ENCODE data around the gene BACH2. TPM values are rescaled to one million over a fixed set of nuclear protein-coding genes. Genes with fewer than 3 reads are reported as not detected.

Gene BACH2
- polyA plus RNA-seq, 1 donor (not counting 4 experiments of a cell fraction or from before 2014, with no cell fraction given): 0.50 TPM

DNA sequence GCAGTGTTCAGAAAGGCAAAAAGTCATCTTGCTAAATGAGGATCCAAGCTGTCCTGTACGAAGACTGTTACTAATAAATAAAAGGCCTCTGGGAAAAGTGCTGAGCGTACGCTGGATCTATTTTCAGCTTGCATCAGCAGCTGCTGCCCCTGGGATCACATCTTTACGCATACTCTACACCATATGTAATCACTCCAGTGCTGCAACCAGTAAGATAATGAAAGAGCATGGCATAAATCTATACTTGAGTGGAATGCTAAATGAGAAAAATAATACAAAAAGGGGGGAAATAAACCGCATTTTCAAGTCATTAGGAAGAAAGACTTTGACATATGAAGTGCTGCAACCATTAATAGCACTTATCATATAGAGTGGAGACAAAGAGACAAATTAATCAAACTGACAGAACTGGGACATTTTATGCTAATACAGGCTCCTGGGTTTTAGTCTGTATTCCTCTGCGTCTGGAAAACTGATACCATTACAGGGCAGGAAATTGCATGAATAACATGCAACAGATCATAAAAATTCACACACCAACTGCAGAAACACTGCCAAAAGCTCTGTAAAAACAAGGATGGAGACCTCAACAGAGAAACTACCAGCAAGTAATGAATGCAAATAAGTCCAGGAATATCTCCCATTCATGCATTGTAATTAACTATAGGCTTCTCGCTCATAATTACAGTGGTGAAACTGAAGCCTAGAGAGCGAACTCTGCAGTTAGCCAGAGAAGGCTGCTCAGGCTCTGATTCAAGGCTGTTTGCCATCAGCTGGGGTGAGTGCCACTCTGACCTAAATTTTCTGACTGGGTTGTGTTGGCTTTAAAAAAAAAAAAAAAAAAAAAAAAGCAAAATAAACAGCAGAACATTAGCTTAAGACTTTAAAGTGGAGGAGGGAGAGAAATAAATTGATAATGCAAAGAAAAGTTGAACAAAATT lies 318.6 kb downstream of the BACH2 start:
- Histone ChIP-seq H4K20me1 (ENCODE audit: control insufficient read depth, extremely low read depth, insufficient read depth, low read length) (no peaks in the 10 kb centered on the region), H3K27ac (ENCODE audit: control insufficient read depth, insufficient read depth, low read length) (no peak overlapping the region), H2AFZ (ENCODE audit: control insufficient read depth, low read length) (no peak overlapping the region), H3K4me2 (ENCODE audit: control insufficient read depth, extremely low read depth, insufficient read depth, low read depth, low read length) (no peak overlapping the region), H3K9me3 (ENCODE audit: control insufficient read depth, low read depth, low read length) (no peaks in the 10 kb centered on the region), H3K9ac (ENCODE audit: control insufficient read depth, extremely low read depth, insufficient read depth, low read length) (no peak overlapping the region), H3K9me1 (ENCODE audit: control insufficient read depth, extremely low read depth, insufficient read depth, low read length) (no peaks in the 10 kb centered on the region), H3K4me1 (ENCODE audit: control insufficient read depth, extremely low read depth, insufficient read depth, low read length) (no peaks in the 10 kb centered on the region), H3K36me3 (ENCODE audit: control insufficient read depth in 2 of 2, extremely low read depth in 1 of 2, insufficient read depth in 2 of 2, low read length in 2 of 2) (no peaks in the 10 kb centered on the region), H3K79me2 (ENCODE audit: control insufficient read depth, insufficient read depth, low read length) (no peaks in the 10 kb centered on the region), H3K4me3 (ENCODE audit: control insufficient read depth in 2 of 3, extremely low read depth in 1 of 3, insufficient read depth in 2 of 3, low read depth in 1 of 3, low read length in 3 of 3) (no peak overlapping the region), H3K27me3 (ENCODE audit: control insufficient read depth, extremely low read depth, insufficient read depth, low read length) (no peaks in the 10 kb centered on the region)
- TF ChIP-seq, protein P1, sequence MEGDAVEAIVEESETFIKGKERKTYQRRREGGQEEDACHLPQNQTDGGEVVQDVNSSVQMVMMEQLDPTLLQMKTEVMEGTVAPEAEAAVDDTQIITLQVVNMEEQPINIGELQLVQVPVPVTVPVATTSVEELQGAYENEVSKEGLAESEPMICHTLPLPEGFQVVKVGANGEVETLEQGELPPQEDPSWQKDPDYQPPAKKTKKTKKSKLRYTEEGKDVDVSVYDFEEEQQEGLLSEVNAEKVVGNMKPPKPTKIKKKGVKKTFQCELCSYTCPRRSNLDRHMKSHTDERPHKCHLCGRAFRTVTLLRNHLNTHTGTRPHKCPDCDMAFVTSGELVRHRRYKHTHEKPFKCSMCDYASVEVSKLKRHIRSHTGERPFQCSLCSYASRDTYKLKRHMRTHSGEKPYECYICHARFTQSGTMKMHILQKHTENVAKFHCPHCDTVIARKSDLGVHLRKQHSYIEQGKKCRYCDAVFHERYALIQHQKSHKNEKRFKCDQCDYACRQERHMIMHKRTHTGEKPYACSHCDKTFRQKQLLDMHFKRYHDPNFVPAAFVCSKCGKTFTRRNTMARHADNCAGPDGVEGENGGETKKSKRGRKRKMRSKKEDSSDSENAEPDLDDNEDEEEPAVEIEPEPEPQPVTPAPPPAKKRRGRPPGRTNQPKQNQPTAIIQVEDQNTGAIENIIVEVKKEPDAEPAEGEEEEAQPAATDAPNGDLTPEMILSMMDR (optimal IDR thresholded peaks at IDR 0.05 in 1 of 3, IDR thresholded peaks at IDR 0.05 in 1 of 3, conservative IDR thresholded peaks at IDR 0.05 in 1 of 3; ENCODE audit: extremely low read depth in 1 of 3, insufficient read depth in 2 of 3, low read length in 3 of 3): no peak
- FAIRE-seq (no peak), DNase-seq (ENCODE audit: low read depth, low spot score) (no peak)
- dilution Hi-C loops (cut with MboI; ENCODE audit: extremely low pct_ligation_motif_present, low sequenced_read_pairs): no loop called here

DNA sequence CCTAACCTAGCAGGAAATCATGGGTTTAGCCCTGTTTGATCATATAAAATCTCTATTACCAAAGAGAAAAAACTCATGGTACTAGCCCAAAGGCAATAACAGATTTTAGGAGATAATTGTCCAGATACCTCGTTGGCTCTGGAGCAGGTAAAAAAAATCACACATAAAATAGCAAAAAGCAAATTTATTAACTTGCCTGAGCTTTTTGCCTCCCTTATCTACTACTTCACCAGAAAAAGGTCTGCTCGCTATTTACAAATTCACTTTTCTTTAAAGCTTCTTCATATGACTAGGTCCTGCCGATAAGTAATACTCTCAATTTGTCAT lies 320.0 kb downstream of the BACH2 start:
- dilution Hi-C loops (cut with MboI; ENCODE audit: extremely low pct_ligation_motif_present, low sequenced_read_pairs): no loop called here
- TF ChIP-seq, protein P1 (optimal IDR thresholded peaks at IDR 0.05 in 1 of 3, IDR thresholded peaks at IDR 0.05 in 1 of 3, conservative IDR thresholded peaks at IDR 0.05 in 1 of 3; ENCODE audit: extremely low read depth in 1 of 3, insufficient read depth in 2 of 3, low read length in 3 of 3): no peak
- TF ChIP-seq EZH2 (IDR thresholded peaks at IDR 0.05; ENCODE audit: low read length): no peak
- no peaks in the 10 kb centered on the region for H3K9me1 ChIP-seq (ENCODE audit: control insufficient read depth, extremely low read depth, insufficient read depth, low read length)

More for the DNA sequence above, 320.0 kb downstream of the BACH2 start:
- Histone ChIP-seq H3K4me2 (ENCODE audit: control insufficient read depth, extremely low read depth, insufficient read depth, low read depth, low read length) (no peak overlapping the region), H3K9me3 (ENCODE audit: control insufficient read depth, low read depth, low read length) (no peaks in the 10 kb centered on the region), H3K27me3 (ENCODE audit: control insufficient read depth, extremely low read depth, insufficient read depth, low read length) (no peaks in the 10 kb centered on the region), H3K4me3 (ENCODE audit: control insufficient read depth in 2 of 3, extremely low read depth in 1 of 3, insufficient read depth in 2 of 3, low read depth in 1 of 3, low read length in 3 of 3) (no peak overlapping the region), H3K9ac (ENCODE audit: control insufficient read depth, extremely low read depth, insufficient read depth, low read length) (no peak overlapping the region), H4K20me1 (ENCODE audit: control insufficient read depth, extremely low read depth, insufficient read depth, low read length) (no peaks in the 10 kb centered on the region), H2AFZ (ENCODE audit: control insufficient read depth, low read length) (no peak overlapping the region), H3K27ac (ENCODE audit: control insufficient read depth, insufficient read depth, low read length) (no peak overlapping the region), H3K36me3 (ENCODE audit: control insufficient read depth in 2 of 2, extremely low read depth in 1 of 2, insufficient read depth in 2 of 2, low read length in 2 of 2) (no peaks in the 10 kb centered on the region), H3K4me1 (ENCODE audit: control insufficient read depth, extremely low read depth, insufficient read depth, low read length) (no peaks in the 10 kb centered on the region), H3K79me2 (ENCODE audit: control insufficient read depth, insufficient read depth, low read length) (no peaks in the 10 kb centered on the region)
- DNase-seq (ENCODE audit: low read depth, low spot score) (no peak), FAIRE-seq (no peak)

All from keratinocyte (primary cell).